Measurements from ENCODE around the gene MIR17HG.

DNA sequence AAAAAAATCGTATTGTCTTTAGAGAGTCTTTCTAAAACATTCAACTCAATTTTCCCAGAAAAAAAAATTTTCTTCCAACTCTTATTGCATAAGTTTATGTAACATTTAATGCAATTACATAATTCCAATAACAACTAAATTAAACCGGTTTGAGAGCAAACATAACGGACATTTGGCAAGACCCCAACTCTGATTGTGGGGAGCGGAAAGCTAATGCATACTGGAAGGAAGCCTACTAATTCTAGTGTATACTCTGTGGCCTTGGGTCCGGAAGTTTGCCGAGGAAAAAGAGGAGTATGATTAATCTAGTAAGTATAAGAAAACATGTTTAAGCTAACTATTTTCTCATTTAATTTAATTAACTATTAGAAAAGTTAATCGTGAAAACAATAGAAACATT lies 21.3 kb upstream of the MIR17HG start:
- TF ChIP-seq TAF1 (IDR thresholded peaks at IDR 0.05; ENCODE audit: low read depth, low read length) (no peak), POLR2AphosphoS5 (IDR thresholded peaks at IDR 0.05; ENCODE audit: low read depth, low read length) (no peak), POLR2A (IDR thresholded peaks at IDR 0.05; ENCODE audit: low read depth, low read length) (no peak), PAX5 (IDR thresholded peaks at IDR 0.05; ENCODE audit: insufficient read depth, low read length, severe bottlenecking) (no peak)
